OCI-LY1 (cell line): ENCODE measurements around the gene CREM.

Source experiments
- H2AFZ ChIP-seq: fragments of 200-600 bp; sonication (generic), shearing (Covaris generic); 2 replicates; pipeline ENCODE4 v1.6.0; 2014; ENCODE audit warnings: antibody characterized with exemption, mild to moderate bottlenecking, low read length
- H3F3A ChIP-seq: fragments of 200-600 bp; sonication (generic), shearing (Covaris generic); 2 replicates; pipeline ENCODE4 v1.6.0; 2014; ENCODE audit warnings: mild to moderate bottlenecking, antibody characterized with exemption, low read length, moderate library complexity; ENCODE audit not compliant: insufficient read depth
- H3K27ac ChIP-seq: fragments of 200-600 bp; sonication (generic); 2 replicates; pipeline ENCODE4 v1.5.1; 2014; ENCODE audit warnings: low read length, mixed run types, mild to moderate bottlenecking, low read depth; ENCODE audit not compliant: poor library complexity, severe bottlenecking
- H3K27me3 ChIP-seq: fragments of 200-600 bp; sonication (generic); 2 replicates; pipeline ENCODE4 v1.6.0; 2014; ENCODE audit warnings: antibody characterized with exemption, mild to moderate bottlenecking, low read length, moderate library complexity; ENCODE audit not compliant: insufficient read depth
- H3K36me3 ChIP-seq: fragments of 200-600 bp; sonication (generic); 2 replicates; pipeline ENCODE4 v1.6.1; 2014; ENCODE audit warnings: mild to moderate bottlenecking, antibody characterized with exemption, low read length, moderate library complexity, mixed read lengths; ENCODE audit not compliant: insufficient read depth
- H3K4me1 ChIP-seq: fragments of 200-600 bp; sonication (generic); 2 replicates; pipeline ENCODE4 v1.5.1; 2014; ENCODE audit warnings: mild to moderate bottlenecking, low read length, moderate library complexity; ENCODE audit not compliant: insufficient read depth, severe bottlenecking
- H3K4me2 ChIP-seq: fragments of 200-600 bp; sonication (generic), shearing (Covaris generic); 2 replicates; pipeline ENCODE4 v1.6.1; 2014; ENCODE audit warnings: low read length
- H3K4me3 ChIP-seq: fragments of 200-600 bp; sonication (generic); 2 replicates; pipeline ENCODE4 v1.5.1; 2014; ENCODE audit warnings: low read length, low read depth, mild to moderate bottlenecking, mixed read lengths; ENCODE audit not compliant: poor library complexity, severe bottlenecking
- H3K79me2 ChIP-seq: fragments of 200-600 bp; shearing (Covaris generic); 2 replicates; pipeline ENCODE4 v1.6.1; 2016; ENCODE audit warnings: mixed run types, low read length, mixed read lengths; ENCODE audit not compliant: insufficient read depth
- H3K9ac ChIP-seq: fragments of 200-600 bp; sonication (generic), shearing (Covaris generic); 2 replicates; pipeline ENCODE4 v1.6.1; 2014; ENCODE audit warnings: mild to moderate bottlenecking, low read length, mixed read lengths
- H3K9me2 ChIP-seq: fragments of 200-600 bp; sonication (generic), shearing (Covaris generic); 2 replicates; pipeline ENCODE4 v1.6.1; 2014; ENCODE audit warnings: low read depth, mild to moderate bottlenecking, low read length, mixed read lengths
- H3K9me3 ChIP-seq: fragments of 200-600 bp; shearing (Covaris generic); 2 replicates; pipeline ENCODE4 v1.6.1; 2014; ENCODE audit warnings: low read length, mixed read lengths
- H4K20me1 ChIP-seq: fragments of 200-600 bp; sonication (generic), shearing (Covaris generic); 2 replicates; pipeline ENCODE4 v1.6.0; 2016; ENCODE audit warnings: mild to moderate bottlenecking, low read length; ENCODE audit not compliant: insufficient read depth
- CTCF ChIP-seq: fragments of 200-600 bp; sonication (generic), shearing (Covaris generic); IDR thresholded peaks from 2 replicates; pipeline ENCODE4 v1.5.1; 2017; ENCODE audit warnings: mild to moderate bottlenecking, antibody characterized with exemption, low read length, moderate library complexity, mixed read lengths
- EZH2 ChIP-seq: fragments of 200-600 bp; sonication (generic), shearing (Covaris generic); IDR thresholded peaks from 2 replicates; pipeline ENCODE4 v1.8.0; 2017; ENCODE audit warnings: borderline replicate concordance, mixed run types, mild to moderate bottlenecking, antibody characterized with exemption, low read length, moderate library complexity, mixed read lengths

CREM gene

GRCh38 chr10:35217455-35217854 lies 90.8 kb downstream of the CREM start:
- H3K9me2 ChIP-seq, result no peaks in the 10 kb centered on the region
- no peak overlapping the region for H2AFZ ChIP-seq
- no peaks in the 10 kb centered on the region for H3K27me3 ChIP-seq
- H3K4me2 ChIP-seq, result no peak overlapping the region
- no peaks in the 10 kb centered on the region for H4K20me1 ChIP-seq
- TF ChIP-seq CTCF (no peak), EZH2 (no peak)
- no peaks in the 10 kb centered on the region for H3K36me3 ChIP-seq
- H3K79me2 ChIP-seq, result no peaks in the 10 kb centered on the region
- H3K27ac ChIP-seq, result no peak overlapping the region
- H3K9me3 ChIP-seq, result no peaks in the 10 kb centered on the region
- no peak overlapping the region for H3K4me3 ChIP-seq
- H3K4me1 ChIP-seq, result peaks cover 31% of the 10 kb centered on the region
- no peak overlapping the region for H3K9ac ChIP-seq
- H3F3A ChIP-seq, result no peaks in the 10 kb centered on the region

- Histone ChIP-seq H3K4me2 (no peak overlapping the region), H3K9ac (no peak overlapping the region), H2AFZ (no peak overlapping the region), H3K27me3 (no peaks in the 10 kb centered on the region), H3K9me3 (no peaks in the 10 kb centered on the region), H3K4me3 (no peak overlapping the region), H3K9me2 (no peaks in the 10 kb centered on the region), H4K20me1 (no peaks in the 10 kb centered on the region), H3K27ac (no peak overlapping the region), H3K79me2 (no peaks in the 10 kb centered on the region), H3K4me1 (peaks cover 31% of the 10 kb centered on the region), H3F3A (no peaks in the 10 kb centered on the region), H3K36me3 (no peaks in the 10 kb centered on the region)
- peak; percentile 87 for TF ChIP-seq CTCF
- TF ChIP-seq EZH2, result no peak
Observed at GRCh38 chr10:35218339-35218955, 91.8 kb downstream of the CREM start.

GRCh38 chr10:35219292-35219691 lies 92.6 kb downstream of the CREM start:
- Histone ChIP-seq H3K27ac (no peak overlapping the region), H3K27me3 (no peaks in the 10 kb centered on the region), H3K4me2 (no peak overlapping the region), H3F3A (no peaks in the 10 kb centered on the region), H2AFZ (no peak overlapping the region), H3K4me1 (peaks cover 31% of the 10 kb centered on the region), H3K36me3 (no peaks in the 10 kb centered on the region), H3K9me2 (no peaks in the 10 kb centered on the region), H3K79me2 (no peaks in the 10 kb centered on the region), H3K4me3 (no peak overlapping the region), H3K9me3 (no peaks in the 10 kb centered on the region), H3K9ac (no peak overlapping the region), H4K20me1 (no peaks in the 10 kb centered on the region)
- TF ChIP-seq CTCF, result no peak
- no peak for TF ChIP-seq EZH2
